GF-D8 (cell line): ENCODE measurements around the gene PANX1.

Experiments
- DNase-seq: peaks from one replicate; lab custom pipeline; 2025; lab: John Stamatoyannopoulos, UW

Gene PANX1

DNA sequence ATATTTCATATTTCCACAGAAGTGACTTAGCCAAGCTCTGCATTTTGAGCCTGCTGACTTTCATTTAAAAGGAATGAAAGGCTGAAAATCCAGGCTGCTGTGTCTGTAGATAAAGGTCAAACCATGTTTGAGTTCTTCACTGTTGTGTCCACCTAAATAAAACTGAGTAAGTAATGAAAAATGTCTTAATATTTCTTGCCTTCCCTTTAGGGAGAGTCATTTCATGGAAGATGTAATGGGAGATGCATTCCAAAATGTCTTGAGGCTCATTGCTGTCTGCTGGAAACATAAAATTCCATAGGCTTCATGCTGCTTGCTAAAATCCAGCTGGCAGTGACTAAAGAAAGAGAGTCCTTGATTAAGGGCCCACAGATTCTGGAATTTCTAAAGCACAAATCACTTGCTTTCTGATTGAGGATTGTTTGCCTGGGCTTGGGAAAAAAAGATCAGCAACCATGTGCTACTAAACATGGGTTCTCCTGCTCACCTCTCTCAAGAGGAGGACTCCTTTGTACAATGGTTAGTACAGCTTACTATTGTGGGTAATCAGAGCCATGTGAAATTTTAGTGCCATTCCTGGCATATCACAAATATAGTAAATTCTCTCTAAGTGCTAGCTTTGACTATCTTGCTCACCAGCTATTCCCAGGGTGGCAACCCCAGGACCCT is 56.9 kb downstream of the PANX1 start:
- DNase-seq, result no peak

GRCh38 chr11:94186342-94187203 is 57.9 kb downstream of the PANX1 start:
- DNase-seq, result no peak

DNA sequence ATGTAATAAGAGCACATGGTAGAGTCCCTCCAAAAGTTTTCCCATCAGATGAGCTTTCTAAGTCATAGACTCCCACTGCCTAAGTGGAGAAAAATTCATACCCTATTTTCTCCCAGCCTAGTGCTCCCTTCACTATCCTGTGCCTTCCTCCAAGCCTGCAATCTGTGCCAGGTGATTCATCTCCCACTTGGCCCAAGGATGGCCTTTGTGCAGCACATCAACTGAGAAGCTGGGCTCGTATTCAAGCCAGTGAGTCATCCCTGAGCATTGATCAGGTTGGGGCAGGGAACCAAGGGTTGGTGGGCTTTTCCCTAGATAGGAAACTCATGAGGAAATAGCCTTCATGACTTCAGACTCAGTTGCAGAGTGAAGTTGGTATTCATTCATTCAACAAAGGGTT is 64.6 kb downstream of the PANX1 start:
- no peak for DNase-seq

- DNase-seq, result no peak
Measured at GRCh38 chr11:94194712-94195111, 66.1 kb downstream of the PANX1 start.

GRCh38 chr11:94196363-94196762 is 67.7 kb downstream of the PANX1 start:
- no peak for DNase-seq

- DNase-seq, result no peak
Measured at GRCh38 chr11:94198718-94199117, 70.1 kb downstream of the PANX1 start.

DNA sequence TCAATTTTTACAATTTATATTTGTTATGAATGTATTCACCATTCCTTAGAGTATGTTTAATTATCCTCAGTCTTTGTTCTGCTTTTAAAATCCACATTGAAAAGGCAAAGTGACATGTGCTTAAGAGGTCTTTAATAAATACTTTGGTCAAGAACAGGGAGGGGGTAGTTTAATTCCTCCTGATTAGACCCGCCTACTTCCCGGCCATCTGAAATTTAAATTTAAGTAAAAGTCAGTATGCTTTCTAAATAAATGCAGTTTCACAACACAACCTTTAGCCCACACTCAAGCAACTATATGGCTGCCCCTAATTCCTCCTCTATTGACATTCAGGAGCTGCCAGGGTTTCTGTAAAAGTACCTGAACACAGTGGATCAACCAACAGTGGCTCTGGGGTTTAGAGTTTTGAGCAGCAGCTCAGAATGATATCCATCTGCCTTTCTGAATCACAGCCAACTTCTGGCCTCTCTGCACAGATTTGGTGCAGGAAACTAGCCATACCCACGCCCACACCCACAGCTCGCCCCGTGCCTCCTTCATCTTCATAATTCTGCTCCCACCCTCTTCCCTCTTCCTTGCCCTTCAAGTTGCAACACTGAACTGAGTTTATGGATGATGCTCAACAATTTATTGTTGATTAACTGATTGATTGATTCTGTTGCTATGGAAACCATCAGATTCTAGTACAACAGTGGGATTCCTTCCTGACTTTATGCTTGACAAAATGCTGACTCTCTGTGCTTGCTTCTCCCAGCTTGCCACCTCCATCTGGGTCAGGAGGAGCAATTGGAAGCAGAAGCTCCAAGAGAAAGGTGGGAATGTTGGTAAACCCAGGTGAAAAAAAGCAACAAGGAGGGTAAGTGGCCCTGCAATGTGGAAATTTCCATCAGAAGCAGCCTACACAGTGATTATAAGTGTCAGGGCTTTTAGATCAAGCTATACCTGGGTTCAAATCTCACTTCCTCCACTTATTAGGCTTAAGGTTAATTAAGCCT is 70.8 kb downstream of the PANX1 start:
- no peak for DNase-seq

DNA sequence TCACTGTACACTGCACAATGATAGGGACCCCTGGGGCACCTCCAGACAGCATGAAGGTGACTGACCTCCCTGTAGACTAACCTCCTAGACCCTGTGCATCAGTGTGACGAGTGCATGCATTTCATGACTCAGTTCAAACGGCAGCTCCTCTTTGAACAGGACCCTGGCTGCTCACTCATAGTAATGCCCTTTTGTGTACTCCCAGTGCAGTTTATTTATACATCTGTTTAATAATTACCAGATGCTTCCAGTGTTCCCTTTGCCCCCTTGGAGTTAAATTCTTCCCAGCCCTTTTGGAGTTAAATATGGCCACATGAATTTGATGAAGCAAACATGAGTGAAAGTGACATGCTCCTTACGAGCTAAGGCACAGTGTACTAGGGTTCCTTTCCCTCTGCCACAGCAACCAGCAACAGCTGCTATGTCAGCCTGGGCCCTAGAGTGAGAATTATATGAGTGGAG is 72.4 kb downstream of the PANX1 start:
- no peak for DNase-seq

DNA sequence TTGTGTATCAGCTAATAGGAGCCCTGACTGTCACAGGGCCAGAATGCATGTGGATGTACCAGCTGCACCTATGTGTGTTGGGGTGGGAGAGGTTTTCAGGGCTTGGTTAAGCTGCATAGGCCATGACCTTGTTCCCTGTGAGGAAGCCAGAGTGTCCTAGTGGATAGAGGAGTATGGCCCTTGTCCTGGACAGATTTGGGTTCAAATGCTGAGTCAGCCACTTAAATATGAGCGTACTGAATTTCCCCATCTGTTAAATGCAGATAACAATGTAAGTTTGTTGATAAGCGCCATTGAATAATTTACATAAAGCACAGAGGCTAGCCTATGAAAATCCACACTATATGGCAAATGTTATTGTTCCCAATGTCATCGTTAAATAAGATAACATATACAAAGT is 74.4 kb downstream of the PANX1 start:
- no peak for DNase-seq

GRCh38 chr11:94211261-94211830 is 82.7 kb downstream of the PANX1 start:
- DNase-seq, result no peak

GRCh38 chr11:94212898-94213297 is 84.3 kb downstream of the PANX1 start:
- DNase-seq, result no peak

GRCh38 chr11:94217705-94218104 is 89.1 kb downstream of the PANX1 start:
- DNase-seq, result no peak

DNA sequence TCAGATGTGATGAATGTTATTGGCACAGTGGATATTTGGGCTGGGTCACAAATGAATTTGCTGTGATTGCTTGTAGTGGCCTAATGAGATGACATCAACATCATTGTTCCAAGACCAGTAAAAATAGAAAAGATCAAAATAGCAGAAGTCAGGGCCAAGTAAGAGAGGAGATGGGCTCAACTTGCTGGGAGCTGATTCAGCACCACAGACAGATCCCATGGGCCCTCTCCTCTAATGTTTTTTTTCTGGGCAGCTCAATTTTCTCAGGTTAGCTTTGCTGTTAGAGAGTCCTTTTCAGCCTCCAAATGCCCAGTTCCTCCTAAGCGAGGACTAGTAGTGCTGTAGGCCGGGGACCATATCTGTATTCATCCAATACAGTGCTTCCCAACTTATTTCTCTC is 89.7 kb downstream of the PANX1 start:
- DNase-seq, result no peak

- no peak for DNase-seq
Measured at GRCh38 chr11:94219771-94220170, 91.1 kb downstream of the PANX1 start.

GRCh38 chr11:94224078-94224477 is 95.4 kb downstream of the PANX1 start:
- no peak for DNase-seq
